GM18526 (cell line): ENCODE data around the gene MPPE1.

Source experiments
- POLR2A ChIP-seq: IDR thresholded peaks from 3 replicates; pipeline ENCODE4 v1.6.1; 2011; ENCODE audit not compliant: insufficient read length; ENCODE audit errors: extremely low read depth

Gene MPPE1

DNA sequence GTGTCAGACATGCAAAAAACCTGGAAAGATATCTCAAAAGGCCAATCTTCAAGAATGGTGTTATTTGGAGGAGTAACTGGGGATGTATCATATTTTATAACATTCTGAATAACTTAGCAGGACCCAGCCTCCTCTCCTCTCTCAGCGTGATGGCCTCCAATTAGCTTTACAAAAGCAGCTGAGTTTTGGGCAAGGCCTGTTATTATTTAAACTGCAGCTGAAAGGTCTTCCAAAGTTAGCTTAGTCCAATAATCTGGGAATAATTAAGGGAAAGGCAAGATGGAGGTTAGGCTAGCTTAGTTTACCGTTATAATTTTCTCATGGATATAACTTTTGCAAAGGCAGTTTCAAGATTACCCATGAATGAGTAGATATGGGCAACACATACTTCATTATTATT lies 32.8 kb upstream of the MPPE1 start:
- no peak for TF ChIP-seq POLR2A

- no peak for TF ChIP-seq POLR2A
Observed at GRCh38 chr18:11937874-11938478, 29.9 kb upstream of the MPPE1 start.

GRCh38 chr18:11932393-11932792 lies 24.3 kb upstream of the MPPE1 start:
- TF ChIP-seq POLR2A = no peak

GRCh38 chr18:11927497-11927896 lies 19.4 kb upstream of the MPPE1 start:
- no peak for TF ChIP-seq POLR2A

- TF ChIP-seq POLR2A = no peak
Observed at GRCh38 chr18:11925800-11926481, 17.8 kb upstream of the MPPE1 start.

GRCh38 chr18:11923450-11923849 lies 15.3 kb upstream of the MPPE1 start:
- TF ChIP-seq POLR2A = no peak

- TF ChIP-seq POLR2A = no peak
Observed at GRCh38 chr18:11909591-11910026, 1.5 kb upstream of the MPPE1 start.

GRCh38 chr18:11909061-11909455 lies 941 bp upstream of the MPPE1 start:
- TF ChIP-seq POLR2A = no peak

- TF ChIP-seq POLR2A = no peak
Observed at GRCh38 chr18:11906926-11907874, 917 bp downstream of the MPPE1 start.

DNA sequence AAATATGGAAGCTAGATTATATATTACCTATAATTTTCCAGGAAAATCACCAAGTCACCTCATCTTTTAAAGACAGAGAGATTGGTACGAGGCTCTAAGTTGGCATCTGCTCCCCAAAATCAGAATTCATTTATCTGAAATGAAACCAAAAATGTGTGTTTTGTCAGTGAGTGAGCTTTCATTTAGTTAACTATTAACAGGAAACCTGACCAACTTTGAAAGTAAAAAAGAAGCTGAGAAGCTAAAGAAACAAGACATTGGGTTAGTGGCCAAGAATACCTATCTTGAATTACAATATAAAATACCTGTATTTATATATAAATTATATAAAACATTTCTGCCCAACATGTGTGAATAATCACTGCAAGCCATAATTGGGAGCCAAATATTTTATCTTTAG lies 1.9 kb downstream of the MPPE1 start:
- TF ChIP-seq POLR2A = no peak

DNA sequence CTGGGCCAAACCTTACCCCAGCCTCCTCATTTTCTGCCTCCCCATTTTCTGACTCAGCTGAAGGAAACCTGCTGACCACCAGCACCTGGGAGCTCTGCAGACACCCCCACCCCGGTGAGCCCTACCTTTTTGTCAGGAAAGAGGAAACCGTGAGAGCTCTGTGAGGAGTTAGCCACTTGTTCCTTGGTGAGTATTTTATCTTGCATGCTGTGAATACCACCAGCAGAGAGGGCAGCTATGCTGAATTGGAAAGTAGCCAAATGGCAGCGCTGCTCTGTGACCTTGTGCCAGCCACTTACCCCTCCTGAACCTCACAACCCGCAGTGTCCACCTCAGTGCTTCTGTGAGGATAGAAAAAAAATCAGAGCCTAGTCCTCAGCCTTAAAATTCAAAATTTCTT lies 2.5 kb downstream of the MPPE1 start:
- TF ChIP-seq POLR2A = no peak

- TF ChIP-seq POLR2A = no peak
Observed at GRCh38 chr18:11902522-11903292, 5.4 kb downstream of the MPPE1 start.

GRCh38 chr18:11901826-11902438 lies 6.2 kb downstream of the MPPE1 start:
- no peak for TF ChIP-seq POLR2A

- no peak for TF ChIP-seq POLR2A
Observed at GRCh38 chr18:11899063-11899462, 9.1 kb downstream of the MPPE1 start.

DNA sequence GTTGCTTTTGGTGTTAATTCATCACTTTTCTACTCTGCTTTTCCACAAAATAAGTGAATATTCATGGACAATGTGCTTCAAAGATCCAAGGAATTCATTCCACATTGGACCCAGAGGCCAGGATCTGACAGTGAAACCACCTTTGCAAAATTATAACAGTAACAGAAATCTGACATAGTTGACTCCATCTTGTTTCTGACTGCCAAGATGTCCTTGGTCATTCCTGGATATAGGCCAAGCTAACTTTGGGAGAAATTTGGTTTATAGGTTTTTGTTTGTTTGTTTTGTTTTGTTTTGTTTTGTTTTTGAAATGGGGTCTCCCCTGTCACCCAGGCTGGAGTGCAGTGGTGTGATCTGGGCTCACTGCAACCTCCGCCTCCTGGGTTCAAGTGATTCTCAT lies 10.3 kb downstream of the MPPE1 start:
- no peak for TF ChIP-seq POLR2A
